Kidney (tissue), 14 donors: ENCODE results near the gene GCK. TPM values are rescaled to one million over a fixed set of nuclear protein-coding genes. Genes with fewer than 3 reads are reported as not detected.

Experiments used
- DNase-seq, 5 donors: peaks; one replicate each; pipeline ENCODE4 v3.0.0-alpha.2; 2013 to 2020
- FAIRE-seq: peaks from 2 replicates; lab custom pipeline; 2012; peaks lifted over from hg19 to GRCh38; lab: Jason Lieb, UNC
- H3K27ac ChIP-seq, 2 donors: one replicate each; pipeline ENCODE4 v1.7.0; 2013; ENCODE audit warnings: low read depth in 2 of 2, low read length in 2 of 2, inconsistent platforms in 1 of 2
- H3K27me3 ChIP-seq: one replicate; pipeline ENCODE4 v1.7.1; 2013; ENCODE audit warnings: low read length, inconsistent platforms; ENCODE audit not compliant: control insufficient read depth, insufficient read depth
- H3K36me3 ChIP-seq, 3 donors: one replicate each; pipeline versions ENCODE4 v1.7.0 to v1.7.1; 2013; ENCODE audit warnings: low read length in 3 of 3, control low read depth in 1 of 3, inconsistent platforms in 1 of 3; ENCODE audit not compliant: insufficient read depth in 3 of 3, control insufficient read depth in 2 of 3
- H3K4me1 ChIP-seq, 3 donors: one replicate each; pipeline versions ENCODE4 v1.7.0 to v1.7.1; 2013; ENCODE audit warnings: low read length in 3 of 3, inconsistent platforms in 1 of 3, low read depth in 1 of 3; ENCODE audit not compliant: control insufficient read depth in 2 of 3, insufficient read depth in 2 of 3
- H3K4me3 ChIP-seq, 3 donors: one replicate each; pipeline versions ENCODE4 v1.7.0 to v1.8.1; 2013; ENCODE audit warnings: low read length in 3 of 3, control low read depth in 1 of 3, inconsistent platforms in 1 of 3
- H3K9ac ChIP-seq, 3 donors: one replicate each; pipeline versions ENCODE4 v1.7.0 to v1.7.1; 2013; ENCODE audit warnings: low read length in 3 of 3, control low read depth in 1 of 3, inconsistent platforms in 1 of 3
- H3K9me3 ChIP-seq, 3 donors: one replicate each; pipeline versions ENCODE4 v1.7.0 to v1.7.1; 2013; ENCODE audit warnings: low read length in 3 of 3, control low read depth in 1 of 3, inconsistent platforms in 1 of 3; ENCODE audit not compliant: control insufficient read depth in 2 of 3, insufficient read depth in 1 of 3
- CTCF ChIP-seq: IDR thresholded peaks from 3 replicates; pipeline ENCODE4 v1.5.1; 2012; ENCODE audit warnings: mild to moderate bottlenecking, moderate library complexity, borderline replicate concordance; ENCODE audit not compliant: insufficient read depth; ENCODE audit errors: extremely low read depth
- intact Hi-C: fragments of 100-400 bp; cut with DNase I; formaldehyde crosslinking; loops from one replicate; pipeline ENCODE4 v1.11.1; 2022
- polyA plus RNA-seq: library from polyadenylated mRNA; stranded (reverse); fragments of 350-450 nt; fragmentation: Illumina TruSeq; extraction: RNeasy Lipid Tissue Mini Kit (QIAGEN cat#74804); gene quantifications from one replicate; pipeline ENCODE4 v1.2.3, GENCODE V29; 2014; ENCODE audit warnings: low read depth, low replicate concordance; ENCODE audit not compliant: insufficient read depth
- total RNA-seq: library from RNA; stranded (reverse); fragmentation: NEBNext Ultra II Directional; extraction: Animal tissue kit (Norgen Biotek cat#: 25700); gene quantifications from one replicate; pipeline ENCODE4 v1.2.1, GENCODE V29; 2021
- donor health status: control.
- donor health status: control.
- donor health status: control.
- donor health status: control.
- donor health status: control.
- donor health status: DM: yes; HTN: yes; CAD: no.
- donor health status: Normal renal cell carcinoma (clear cell type).

Gene GCK
- total and polyA plus RNA-seq, 2 donors from 2014 or later, result 0.25 to 1.0 TPM

- H3K4me3 ChIP-seq, result no peak overlapping the region
- no peak for FAIRE-seq
- intact Hi-C loops, result no loop called here
- H3K9me3 ChIP-seq, result no peaks in the 10 kb centered on the region
- H3K27ac ChIP-seq, result no peak overlapping the region
- H3K9ac ChIP-seq, result no peak overlapping the region
- H3K36me3 ChIP-seq, result no peaks in the 10 kb centered on the region
- DNase-seq, result peak in 1 of 5 donors; percentile 35
- no peaks in the 10 kb centered on the region for H3K4me1 ChIP-seq
- H3K27me3 ChIP-seq, result no peaks in the 10 kb centered on the region
- TF ChIP-seq CTCF, result no peak
Measured at GRCh38 chr7:44097064-44097932, 91.9 kb downstream of the GCK start.

- TF ChIP-seq CTCF, result no peak
- no peak overlapping the region for H3K9ac ChIP-seq
- H3K27ac ChIP-seq, result no peak overlapping the region
- no peaks in the 10 kb centered on the region for H3K27me3 ChIP-seq
- intact Hi-C loops, result no loop called here
- H3K4me1 ChIP-seq, result no peaks in the 10 kb centered on the region
- H3K9me3 ChIP-seq, result no peaks in the 10 kb centered on the region
- H3K36me3 ChIP-seq, result no peaks in the 10 kb centered on the region
- FAIRE-seq (no peak), DNase-seq (no peak)
- H3K4me3 ChIP-seq, result no peak overlapping the region
Measured at GRCh38 chr7:44096326-44096881, 92.8 kb downstream of the GCK start.

- no peaks in the 10 kb centered on the region for H3K4me1 ChIP-seq
- no peak overlapping the region for H3K27ac ChIP-seq
- no peaks in the 10 kb centered on the region for H3K27me3 ChIP-seq
- no peaks in the 10 kb centered on the region for H3K9me3 ChIP-seq
- H3K9ac ChIP-seq, result no peak overlapping the region
- H3K36me3 ChIP-seq, result no peaks in the 10 kb centered on the region
- FAIRE-seq (no peak), DNase-seq (no peak)
- TF ChIP-seq CTCF, result no peak
- intact Hi-C loops, result no loop called here
- no peak overlapping the region for H3K4me3 ChIP-seq
Measured at GRCh38 chr7:44095781-44096180, 93.5 kb downstream of the GCK start.
